Activated T-cell treated with anti-CD3 and anti-CD28 coated beads, Interleukin-2, amount 50 U/mL, for 48 hours (primary cell): ENCODE results near the gene HBE1.
"Not testable (repeated sequence)": the region's sequence is repeated elsewhere in the genome, so short reads cannot be mapped to it uniquely, and the experiment has no call there.

Experiments
- DNase-seq, 2 experiments: peaks; one replicate each; pipeline ENCODE4 v3.0.0-alpha.2; 2020

HBE1 gene

DNA sequence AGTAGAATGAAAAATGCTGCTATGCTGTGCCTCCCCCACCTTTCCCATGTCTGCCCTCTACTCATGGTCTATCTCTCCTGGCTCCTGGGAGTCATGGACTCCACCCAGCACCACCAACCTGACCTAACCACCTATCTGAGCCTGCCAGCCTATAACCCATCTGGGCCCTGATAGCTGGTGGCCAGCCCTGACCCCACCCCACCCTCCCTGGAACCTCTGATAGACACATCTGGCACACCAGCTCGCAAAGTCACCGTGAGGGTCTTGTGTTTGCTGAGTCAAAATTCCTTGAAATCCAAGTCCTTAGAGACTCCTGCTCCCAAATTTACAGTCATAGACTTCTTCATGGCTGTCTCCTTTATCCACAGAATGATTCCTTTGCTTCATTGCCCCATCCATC lies 14.9 kb upstream of the HBE1 start:
- no peak for DNase-seq

DNA sequence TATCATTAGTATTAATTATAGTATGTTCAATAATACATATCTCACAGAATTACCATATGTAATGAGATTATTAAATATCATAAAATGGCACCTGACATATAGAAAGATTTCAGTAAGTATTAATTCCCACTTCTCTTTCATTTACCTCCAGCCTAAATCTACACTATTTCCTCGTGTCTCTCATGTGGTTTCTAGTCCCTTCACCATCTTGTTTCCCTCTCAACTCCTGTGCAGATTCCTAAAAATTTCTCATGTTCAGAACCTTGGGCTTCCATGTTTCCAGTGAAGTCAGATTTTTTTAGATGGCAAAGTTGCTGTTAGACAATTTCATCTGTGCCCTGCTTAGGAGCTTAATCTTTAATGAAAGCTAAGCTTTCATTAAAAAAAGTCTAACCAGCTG lies 14.1 kb upstream of the HBE1 start:
- no peak for DNase-seq

DNA sequence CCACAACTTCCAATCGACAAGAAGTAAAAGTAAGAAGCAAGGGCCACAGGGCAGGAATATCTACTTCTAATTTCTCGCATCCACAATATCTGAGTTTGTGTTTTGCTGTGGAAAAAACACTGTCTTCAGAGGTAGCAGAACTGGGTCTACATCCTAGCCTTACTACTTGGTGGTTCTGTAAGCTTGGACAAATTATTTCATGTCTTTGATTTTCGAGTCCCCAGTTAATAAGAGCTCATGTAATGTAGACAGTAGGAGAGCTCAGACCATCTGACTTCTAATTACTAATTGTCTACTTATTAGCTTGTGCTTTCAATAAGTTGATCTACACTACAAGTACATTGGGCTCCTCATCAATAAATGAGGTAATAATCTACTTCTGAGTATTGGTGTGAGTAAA lies 13.3 kb upstream of the HBE1 start:
- no peak for DNase-seq

DNA sequence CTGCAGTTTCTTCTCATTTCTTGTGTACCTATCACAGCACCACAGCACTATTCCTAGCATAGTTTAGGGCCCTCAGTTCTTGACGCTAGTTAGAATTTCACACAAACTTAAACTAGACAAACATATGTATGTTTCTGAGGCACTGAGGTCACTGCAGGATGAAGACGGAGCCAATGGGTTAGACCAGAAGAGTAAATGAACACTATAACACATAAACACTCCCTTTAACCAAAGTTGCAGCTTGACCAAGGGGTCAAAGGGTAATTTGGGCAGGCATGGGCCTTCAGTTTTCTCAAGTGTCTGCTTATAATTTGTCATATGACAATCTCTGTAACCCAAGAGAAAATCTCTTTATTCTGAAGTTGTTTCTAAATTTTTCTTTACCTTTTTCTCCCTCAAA lies 12.9 kb upstream of the HBE1 start:
- no peak for DNase-seq

DNA sequence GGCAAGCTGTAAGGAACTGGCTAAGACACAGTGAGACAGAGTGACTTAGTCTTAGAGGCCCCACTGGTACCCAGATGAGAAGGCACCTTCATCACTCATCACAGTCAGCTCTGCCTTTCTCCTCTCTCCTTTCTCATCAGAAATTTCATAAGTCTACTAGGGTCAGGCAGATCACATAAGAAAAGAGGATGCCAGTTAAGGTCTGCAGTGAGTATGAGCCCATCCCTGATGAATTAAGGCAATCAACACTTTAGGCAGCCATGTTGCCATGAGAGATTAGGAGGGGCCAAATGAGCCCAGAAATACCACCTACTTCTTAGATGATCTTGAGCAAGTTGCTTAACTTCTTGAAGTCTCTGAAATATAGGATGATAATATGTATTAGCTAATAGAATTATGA lies 11.9 kb upstream of the HBE1 start:
- no peak for DNase-seq

DNA sequence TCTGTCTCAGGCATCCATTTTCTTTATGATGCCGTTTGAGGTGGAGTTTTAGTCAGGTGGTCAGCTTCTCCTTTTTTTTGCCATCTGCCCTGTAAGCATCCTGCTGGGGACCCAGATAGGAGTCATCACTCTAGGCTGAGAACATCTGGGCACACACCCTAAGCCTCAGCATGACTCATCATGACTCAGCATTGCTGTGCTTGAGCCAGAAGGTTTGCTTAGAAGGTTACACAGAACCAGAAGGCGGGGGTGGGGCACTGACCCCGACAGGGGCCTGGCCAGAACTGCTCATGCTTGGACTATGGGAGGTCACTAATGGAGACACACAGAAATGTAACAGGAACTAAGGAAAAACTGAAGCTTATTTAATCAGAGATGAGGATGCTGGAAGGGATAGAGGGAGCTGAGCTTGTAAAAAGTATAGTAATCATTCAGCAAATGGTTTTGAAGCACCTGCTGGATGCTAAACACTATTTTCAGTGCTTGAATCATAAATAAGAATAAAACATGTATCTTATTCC lies 10.9 kb upstream of the HBE1 start:
- DNase-seq = peak; percentile 28 to 36

DNA sequence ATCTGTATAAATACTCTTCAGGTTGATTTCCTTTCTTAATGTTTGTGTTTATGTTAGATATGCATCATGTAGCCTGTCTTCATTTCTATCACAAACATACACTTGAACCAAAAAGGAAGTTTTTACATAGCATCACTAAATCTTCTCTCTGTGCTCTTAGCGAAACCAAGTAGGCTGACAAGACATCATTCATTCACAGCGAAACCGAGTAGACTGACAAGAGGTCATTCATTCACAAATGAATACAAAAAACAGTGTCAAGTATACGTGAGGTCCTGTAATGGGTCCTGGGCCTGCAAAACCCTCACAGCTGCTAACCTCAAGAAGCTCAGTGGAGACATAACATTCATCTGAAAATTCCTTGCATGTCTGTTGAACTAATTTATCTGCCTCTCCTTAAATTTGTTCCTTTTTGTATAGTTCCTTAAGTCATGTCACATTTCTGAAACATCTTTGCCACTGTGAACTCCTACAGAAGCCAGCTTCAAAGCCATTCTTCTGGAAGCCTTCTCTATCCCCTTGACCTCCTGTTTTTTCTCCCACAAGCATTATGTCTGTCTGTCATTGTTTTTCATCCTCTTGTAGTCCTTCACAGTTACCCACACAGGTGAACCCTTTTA lies 9.8 kb upstream of the HBE1 start:
- no peak for DNase-seq

DNA sequence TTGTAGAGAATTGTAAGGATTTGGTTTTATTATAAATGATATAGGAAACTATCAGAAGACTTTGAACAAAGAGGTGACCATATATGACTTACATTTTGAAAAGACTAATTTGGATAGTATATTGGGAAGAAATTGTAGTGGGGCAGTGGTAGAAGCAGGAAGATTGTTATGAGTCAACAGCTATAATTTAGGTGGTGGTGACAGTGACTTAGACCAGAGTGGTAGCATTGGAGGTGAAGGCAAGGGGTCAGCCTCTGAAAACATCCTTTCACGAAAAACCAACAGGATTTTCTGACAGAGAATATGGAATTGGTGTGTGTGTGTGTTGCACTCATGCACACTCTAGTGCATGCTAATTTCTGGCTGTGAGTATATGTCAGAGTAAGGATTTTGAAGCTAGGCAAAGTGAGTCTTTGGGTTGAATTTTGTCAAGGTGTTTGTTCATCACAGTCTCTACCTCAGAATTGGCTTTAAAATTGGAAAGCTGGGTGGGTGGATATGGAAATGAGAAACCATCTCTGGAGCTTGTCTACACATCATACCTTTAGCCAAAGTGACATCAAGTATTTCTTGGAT lies 8.2 kb upstream of the HBE1 start:
- DNase-seq = no peak

DNA sequence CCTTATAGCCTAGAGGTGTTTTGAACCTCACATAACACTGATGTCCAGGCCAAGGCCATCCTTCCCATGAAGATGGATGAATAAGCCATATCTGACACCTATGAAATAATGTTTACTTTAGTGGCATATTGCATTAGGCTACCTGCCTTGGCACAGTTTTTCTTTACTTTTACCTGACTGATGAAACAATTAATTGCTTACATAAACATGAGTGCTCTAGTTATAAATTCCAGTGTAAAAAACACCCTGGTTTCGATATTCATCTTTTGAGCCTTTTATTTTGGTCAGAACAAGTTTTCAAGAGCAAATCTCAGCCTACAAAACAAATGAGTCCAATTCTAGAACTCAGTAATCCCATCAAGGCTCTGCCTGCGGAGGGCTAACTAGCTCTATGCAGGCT lies 7.0 kb upstream of the HBE1 start:
- no peak for DNase-seq

DNA sequence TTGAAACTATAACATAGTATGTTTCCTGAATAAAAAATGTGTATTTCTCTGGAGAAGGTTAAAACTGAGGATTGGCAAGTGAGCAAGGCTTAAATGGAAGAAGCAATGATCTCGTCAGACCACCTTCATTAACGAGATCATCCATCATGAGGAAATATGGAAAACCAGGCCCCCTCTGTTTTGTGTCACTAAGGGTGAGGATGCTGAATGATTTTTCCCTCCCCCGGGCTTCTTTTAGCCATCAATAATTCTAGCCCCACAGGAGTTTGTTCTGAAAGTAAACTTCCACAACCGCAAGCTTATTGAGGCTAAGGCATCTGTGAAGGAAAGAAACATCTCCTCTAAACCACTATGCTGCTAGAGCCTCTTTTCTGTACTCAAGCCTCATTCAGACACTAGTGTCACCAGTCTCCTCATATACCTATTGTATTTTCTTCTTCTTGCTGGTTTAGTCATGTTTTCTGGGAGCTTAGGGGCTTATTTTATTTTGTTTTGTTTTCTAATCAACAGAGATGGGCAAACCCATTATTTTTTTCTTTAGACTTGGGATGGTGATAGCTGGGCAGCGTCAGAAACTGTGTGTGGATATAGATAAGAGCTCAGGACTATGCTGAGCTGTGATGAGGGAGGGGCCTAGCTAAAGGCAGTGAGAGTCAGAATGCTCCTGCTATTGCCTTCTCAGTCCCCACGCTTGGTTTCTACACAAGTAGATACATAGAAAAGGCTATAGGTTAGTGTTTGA lies 5.8 kb upstream of the HBE1 start:
- DNase-seq = no peak

DNA sequence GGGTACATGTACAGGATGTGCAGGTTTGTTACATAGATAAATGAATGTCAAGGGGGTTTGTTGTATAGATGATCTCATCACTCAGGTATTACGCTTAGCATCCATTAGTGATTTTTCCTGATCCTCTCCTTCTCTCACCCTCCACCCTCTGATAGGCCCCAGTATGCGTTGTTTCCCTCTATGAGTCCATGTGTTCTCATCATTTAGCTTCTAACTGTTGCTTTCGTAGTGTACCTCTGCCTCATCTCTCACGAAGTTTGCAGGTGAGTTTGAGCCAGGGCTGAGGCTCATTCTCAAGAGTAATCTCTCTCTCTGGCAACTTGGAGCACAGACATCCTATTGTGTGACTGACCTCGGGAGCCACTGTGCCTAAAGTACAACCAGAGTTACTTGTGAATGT lies 4.7 kb upstream of the HBE1 start:
- DNase-seq = no peak

DNA sequence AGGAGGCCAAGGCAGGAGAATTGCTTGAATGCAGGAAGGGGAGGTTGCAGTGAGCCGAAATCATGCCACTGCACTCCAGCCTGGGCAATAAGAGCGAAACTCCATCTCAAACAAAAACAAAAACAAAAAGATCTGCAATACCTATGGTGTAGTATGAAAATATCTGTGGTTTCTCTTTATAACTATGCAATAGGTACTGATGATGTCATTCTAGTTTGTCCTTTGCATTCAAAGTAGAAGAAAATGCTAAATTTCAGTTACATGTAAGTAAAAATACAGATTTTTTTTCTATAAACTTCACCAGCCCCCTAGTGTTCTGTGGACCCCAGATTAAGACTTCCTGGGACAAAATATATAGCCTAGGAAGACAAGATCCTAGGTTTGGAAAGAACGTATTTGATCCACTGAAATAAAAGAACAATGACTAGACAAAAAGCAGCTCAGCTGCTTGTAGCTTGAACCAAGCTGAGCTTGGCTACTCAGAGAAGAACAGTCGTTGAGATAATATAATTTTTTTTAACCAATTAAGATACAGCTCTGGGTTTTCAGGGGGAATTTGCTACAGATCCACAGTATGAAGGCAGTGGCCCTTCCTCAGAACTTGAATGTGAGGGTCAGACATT lies 2.8 kb upstream of the HBE1 start:
- no peak for DNase-seq

DNA sequence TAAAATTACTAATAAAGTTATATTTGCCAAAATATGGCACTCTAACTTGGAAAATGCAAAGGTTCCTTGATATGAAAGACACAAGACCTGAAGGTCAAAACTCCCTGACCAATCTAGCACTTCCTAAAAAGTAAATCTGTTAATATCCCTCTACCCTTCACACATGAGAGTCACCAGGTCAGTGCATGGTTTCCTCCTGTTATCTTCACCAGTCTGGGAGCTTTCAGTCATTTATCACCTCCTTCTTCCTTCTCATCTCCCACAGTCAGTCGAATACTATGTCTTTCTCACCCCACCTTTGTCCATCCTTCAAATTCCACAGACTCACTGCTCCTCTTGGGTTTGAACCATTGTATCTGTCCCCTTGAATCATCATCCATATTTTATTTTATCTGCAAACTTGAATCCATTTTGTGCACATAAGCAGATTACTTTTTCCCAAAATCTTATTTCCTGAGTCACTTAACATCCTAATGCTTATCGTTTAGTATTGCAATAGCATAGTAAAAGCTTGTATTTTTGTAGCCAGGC lies 2.6 kb downstream of the HBE1 start:
- DNase-seq = no peak

DNA sequence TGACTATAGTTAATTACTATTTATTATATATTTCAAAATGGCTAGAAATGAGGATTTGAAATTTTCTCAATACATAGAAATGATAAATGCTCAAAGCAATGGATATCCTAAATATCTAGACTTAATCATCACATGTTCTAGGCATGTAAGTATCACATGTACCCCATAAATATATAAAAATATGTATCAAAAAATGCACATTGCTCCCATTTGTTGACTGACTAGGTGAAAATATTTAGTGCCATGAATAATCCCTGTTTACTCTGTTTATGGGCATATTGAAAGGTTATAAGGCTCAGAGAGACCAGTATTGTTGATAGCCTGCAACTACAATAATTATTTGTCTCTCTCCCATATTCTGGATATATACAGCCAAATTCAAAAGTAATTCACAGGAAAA lies 3.1 kb downstream of the HBE1 start:
- DNase-seq = no peak

DNA sequence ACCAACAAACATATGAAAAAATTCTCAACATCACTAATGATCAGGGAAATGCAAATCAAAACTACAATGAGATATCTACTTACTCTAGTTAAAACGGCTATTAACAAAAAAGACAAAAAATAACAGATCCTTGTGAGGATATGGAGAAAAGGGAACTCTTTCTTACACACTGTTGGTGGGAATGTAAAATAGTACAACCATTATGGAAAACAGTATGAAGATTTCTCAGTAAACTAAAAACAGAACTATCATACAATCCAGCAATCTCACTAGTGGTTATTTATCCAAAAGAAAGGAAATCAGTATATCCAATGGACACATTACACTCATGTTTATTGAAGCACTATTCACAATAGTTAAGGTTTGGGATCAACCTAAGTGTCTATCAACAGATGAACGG lies 3.9 kb downstream of the HBE1 start:
- DNase-seq = no peak

DNA sequence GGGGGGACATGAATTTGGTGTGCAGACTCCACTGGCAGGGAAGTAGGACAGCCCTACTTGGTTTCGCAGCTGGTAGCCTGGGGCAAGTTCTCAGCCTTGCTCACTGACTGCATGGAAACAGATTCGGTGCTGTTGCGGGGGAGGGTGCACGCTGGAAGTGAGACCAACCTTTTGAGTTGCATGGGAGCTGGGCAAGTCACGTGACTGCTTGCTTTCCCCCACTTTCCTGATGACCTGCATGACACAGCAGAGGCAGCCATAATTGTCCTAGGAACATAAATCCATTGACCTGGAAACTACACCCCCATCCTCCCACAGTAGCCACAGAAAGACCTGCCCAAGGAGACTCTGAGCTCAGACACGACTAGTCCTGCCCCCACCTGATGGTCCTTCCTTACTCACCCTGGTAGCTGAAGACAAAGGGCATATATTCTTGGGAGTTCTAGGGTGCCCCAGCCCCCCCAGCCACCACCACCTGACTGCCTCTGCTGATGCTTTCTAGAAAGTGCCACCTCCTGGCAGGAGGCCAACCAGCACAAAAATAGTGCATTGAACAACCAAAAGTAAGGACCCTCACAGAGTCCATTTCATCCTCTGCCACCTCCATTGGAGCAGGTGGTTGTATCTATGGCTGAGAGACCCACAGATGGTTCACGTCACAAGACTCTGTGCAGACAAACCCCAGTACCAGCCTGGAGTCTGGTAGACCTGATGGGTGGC lies 11.0 kb downstream of the HBE1 start:
- DNase-seq = no peak

DNA sequence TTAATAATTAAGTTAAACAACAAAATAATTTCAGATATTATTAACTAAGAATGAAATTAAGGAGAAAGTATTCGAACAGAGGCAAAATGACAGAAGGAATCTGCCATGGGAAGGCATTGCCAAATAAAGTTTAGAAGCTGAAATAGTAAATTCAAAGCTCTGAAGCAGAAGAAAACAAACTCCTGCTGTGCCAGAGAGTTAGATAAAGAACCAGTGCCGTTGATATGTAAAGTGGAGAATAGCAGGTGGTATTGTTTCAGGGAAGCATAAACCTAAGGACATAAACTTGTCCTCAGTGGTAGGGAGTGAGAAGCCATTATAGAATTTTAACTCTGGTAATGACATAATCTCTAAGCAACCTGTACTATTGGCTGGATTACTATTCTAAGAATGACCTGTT lies 12.4 kb downstream of the HBE1 start:
- no peak for DNase-seq

DNA sequence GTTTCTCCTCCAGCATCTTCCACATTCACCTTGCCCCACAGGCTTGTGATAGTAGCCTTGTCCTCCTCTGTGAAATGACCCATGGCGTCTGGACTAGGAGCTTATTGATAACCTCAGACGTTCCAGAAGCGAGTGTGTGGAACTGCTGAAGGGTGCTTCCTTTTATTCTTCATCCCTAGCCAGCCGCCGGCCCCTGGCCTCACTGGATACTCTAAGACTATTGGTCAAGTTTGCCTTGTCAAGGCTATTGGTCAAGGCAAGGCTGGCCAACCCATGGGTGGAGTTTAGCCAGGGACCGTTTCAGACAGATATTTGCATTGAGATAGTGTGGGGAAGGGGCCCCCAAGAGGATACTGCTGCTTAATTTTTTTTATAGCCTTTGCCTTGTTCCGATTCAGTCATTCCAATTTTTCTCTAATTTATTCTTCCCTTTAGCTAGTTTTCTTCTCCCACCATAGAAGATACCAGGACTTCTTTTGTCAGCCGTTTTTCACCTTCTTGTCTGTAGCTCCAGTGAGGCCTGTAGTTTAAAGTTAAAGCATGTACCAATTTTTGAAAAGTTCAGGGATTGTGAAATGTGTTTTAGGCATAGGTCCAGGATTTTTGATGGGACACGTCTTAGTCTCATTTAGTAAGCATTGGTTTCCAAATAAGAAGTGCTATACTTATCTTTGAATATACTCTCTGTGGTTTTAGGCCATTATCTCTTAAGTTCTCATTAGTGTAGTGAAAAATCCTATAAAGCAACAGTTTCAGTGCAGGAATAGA lies 14.9 kb downstream of the HBE1 start, which contains the start of gene HBG2:
HBG2 (minus strand) TSS at position 136 of the 768 bp plus-strand sequence; CDS start at position 83, 53 bp downstream.
- DNase-seq = not testable (repeated sequence)

DNA sequence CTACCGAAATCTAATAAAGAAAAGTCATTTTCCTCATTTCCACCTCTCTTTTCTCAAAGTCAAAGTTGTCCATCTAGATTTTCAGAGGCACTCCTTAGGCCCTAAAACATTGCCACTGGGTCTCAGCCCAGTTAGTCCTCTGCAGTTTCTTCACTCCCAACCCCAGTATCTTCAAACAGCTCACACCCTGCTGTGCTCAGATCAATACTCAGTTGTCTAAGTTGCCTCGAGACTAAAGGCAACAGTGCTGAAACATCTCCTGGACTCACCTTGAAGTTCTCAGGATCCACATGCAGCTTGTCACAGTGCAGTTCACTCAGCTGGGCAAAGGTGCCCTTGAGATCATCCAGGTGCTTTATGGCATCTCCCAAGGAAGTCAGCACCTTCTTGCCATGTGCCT lies 15.7 kb downstream of the HBE1 start:
- DNase-seq = not testable (repeated sequence)

DNA sequence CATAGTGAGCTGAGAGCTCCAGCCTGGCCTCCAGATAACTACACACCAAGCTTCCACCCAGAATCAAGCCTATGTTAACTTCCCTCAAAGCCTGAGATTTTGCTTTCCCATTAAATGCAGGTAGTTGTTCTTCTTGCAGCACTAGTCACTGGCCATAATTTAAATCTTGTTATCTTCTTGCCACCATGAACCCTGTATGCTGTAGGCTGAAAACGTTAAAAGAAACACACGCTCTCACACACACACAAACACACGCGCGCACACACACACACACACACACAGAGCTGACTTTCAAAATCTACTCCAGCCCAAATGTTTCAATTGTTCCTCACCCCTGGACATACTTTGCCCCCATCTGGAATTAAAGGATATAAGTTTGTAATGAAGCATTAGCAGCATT lies 16.3 kb downstream of the HBE1 start:
- not testable (repeated sequence) for DNase-seq

DNA sequence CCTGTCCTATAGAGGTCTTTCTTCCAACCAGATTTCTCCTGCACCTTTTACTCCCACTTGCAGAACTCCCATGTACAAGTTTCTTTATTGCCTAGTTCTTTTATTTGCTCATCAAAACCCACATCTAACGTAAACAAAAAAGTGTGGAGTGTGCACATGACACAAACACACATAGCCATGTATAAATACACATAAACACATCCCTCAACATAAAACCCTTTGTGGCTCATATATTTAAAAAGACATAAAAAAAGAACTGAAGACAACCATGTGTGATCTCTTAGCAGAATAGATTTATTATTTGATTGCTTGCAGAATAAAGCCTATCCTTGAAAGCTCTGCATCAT lies 16.9 kb downstream of the HBE1 start:
- DNase-seq = no peak
